HepG2 (cell line): Measurements from ENCODE around the gene ITCH. TPM values are rescaled to one million over a fixed set of nuclear protein-coding genes. Genes with fewer than 3 reads are reported as not detected.

Experiments used
- ATF2 ChIP-seq: sonication (generic); formaldehyde crosslinking; IDR thresholded peaks from 2 replicates; pipeline ENCODE4 v1.4.0; 2020; ENCODE audit warnings: missing genetic modification reagents
- BCL6 ChIP-seq: IDR thresholded peaks from 2 replicates; pipeline ENCODE4 v1.6.1; 2016; ENCODE audit warnings: missing genetic modification reagents, missing compliant biosample characterization
- HNF4A ChIP-seq: sonication (generic); formaldehyde crosslinking; IDR thresholded peaks from 2 replicates; pipeline ENCODE4 v1.4.0; 2020; ENCODE audit warnings: missing genetic modification reagents
- HNF4G ChIP-seq, 2 experiments: sonication (generic) in 1 of 2; formaldehyde crosslinking in 1 of 2; IDR thresholded peaks; 2 replicates each; pipeline versions ENCODE4 v1.4.0 to v1.6.1; 2011 to 2020; ENCODE audit warnings: borderline replicate concordance in 2 of 2, low read depth in 2 of 2, mild to moderate bottlenecking in 2 of 2, low read length in 1 of 2, missing genetic modification reagents in 1 of 2, moderate library complexity in 1 of 2
- HOMEZ ChIP-seq: IDR thresholded peaks from 2 replicates; pipeline ENCODE4 v1.6.1; 2016; ENCODE audit warnings: low read depth
- HOXA3 ChIP-seq: sonication (generic); formaldehyde crosslinking; IDR thresholded peaks from 2 replicates; pipeline ENCODE4 v1.5.0; 2020; ENCODE audit warnings: missing genetic modification reagents
- KAT2B ChIP-seq: fragments of 150-350 bp; IDR thresholded peaks from 2 replicates; pipeline ENCODE4 v1.6.1; 2014; ENCODE audit warnings: low read depth, low read length, borderline replicate concordance
- NCOR1 ChIP-seq: fragments of 200-600 bp; sonication (generic); IDR thresholded peaks from 2 replicates; pipeline ENCODE4 v1.7.0; 2017; ENCODE audit warnings: antibody characterized with exemption, low read length, borderline replicate concordance
- NRL ChIP-seq: sonication (generic); formaldehyde crosslinking; IDR thresholded peaks from 2 replicates; pipeline ENCODE4 v1.5.0; 2020; ENCODE audit warnings: missing genetic modification reagents, mild to moderate bottlenecking, moderate library complexity, borderline replicate concordance
- SAP130 ChIP-seq: IDR thresholded peaks from 2 replicates; pipeline ENCODE4 v1.6.1; 2016; ENCODE audit warnings: low read depth
- SOX13 ChIP-seq, 3 experiments: fragments of 450-650 bp in 1 of 3; sonication (generic) in 1 of 3; formaldehyde crosslinking in 1 of 3; IDR thresholded peaks in 2 of 3; conservative IDR thresholded peaks in 1 of 3; 2 replicates each; pipeline versions ENCODE4 v1.5.0 to v1.6.1; 2016 to 2020; ENCODE audit warnings: antibody characterized with exemption in 1 of 3, mild to moderate bottlenecking in 1 of 3, missing compliant biosample characterization in 1 of 3, missing genetic modification reagents in 1 of 3, moderate library complexity in 1 of 3
- ZMYM2 ChIP-seq: sonication (generic); formaldehyde crosslinking; IDR thresholded peaks from 2 replicates; pipeline ENCODE4 v1.8.0; 2022; ENCODE audit warnings: mild to moderate bottlenecking, missing genetic modification reagents
- ZMYM4 ChIP-seq: sonication (generic); formaldehyde crosslinking; IDR thresholded peaks from 2 replicates; pipeline ENCODE4 v1.8.1; 2023; ENCODE audit warnings: mild to moderate bottlenecking, missing genetic modification reagents
- ZNF10 ChIP-seq: sonication (generic); formaldehyde crosslinking; IDR thresholded peaks from 2 replicates; pipeline ENCODE4 v1.4.0; 2020; ENCODE audit warnings: mild to moderate bottlenecking, low read depth, missing genetic modification reagents, borderline replicate concordance
- ZNF556 ChIP-seq: sonication (generic); formaldehyde crosslinking; IDR thresholded peaks from 2 replicates; pipeline ENCODE4 v1.4.0; 2020; ENCODE audit warnings: mild to moderate bottlenecking, missing genetic modification reagents, borderline replicate concordance
- ZNF737 ChIP-seq: sonication (generic); formaldehyde crosslinking; IDR thresholded peaks from 2 replicates; pipeline ENCODE4 v1.5.0; 2020; ENCODE audit warnings: missing genetic modification reagents, mild to moderate bottlenecking, borderline replicate concordance
- ZNF816 ChIP-seq: sonication (generic); formaldehyde crosslinking; IDR thresholded peaks from 2 replicates; pipeline ENCODE4 v1.8.0; 2022; ENCODE audit warnings: missing genetic modification reagents, mild to moderate bottlenecking, borderline replicate concordance
- polyA plus RNA-seq, 8 experiments: library from polyadenylated mRNA; depleted of rRNA in 3 of 8; stranded (reverse) in 7 of 8; unstranded in 1 of 8; fragments of >200 nt; fragmentation: Illumina TruSeq in 4 of 8; extraction: Trizol in 4 of 8; gene quantifications; 2 replicates each; pipeline versions ENCODE4 v1.2.1 to v1.2.3, GENCODE V29; 2011 to 2016; ENCODE audit warnings: low read depth in 4 of 8, missing spikeins in 1 of 8, mixed read lengths in 1 of 8; ENCODE audit not compliant: insufficient read depth in 1 of 8
- total RNA-seq, 5 experiments: library from RNA; depleted of rRNA; stranded (reverse); fragments of >200 nt; fragmentation: Illumina TruSeq; extraction: Trizol; gene quantifications; 2 replicates each; pipeline ENCODE4 v1.2.3, GENCODE V29; 2016; ENCODE audit warnings: low read depth in 1 of 5
- TF ChIP-seq, protein P1 (sequence below): IDR thresholded peaks from 2 replicates; pipeline ENCODE4 v1.6.1; 2016

The ITCH gene
- total and polyA plus RNA-seq, 2 of the 13 experiments (the other 11 are each of a cell fraction or from before 2014, with no cell fraction given) = 20.5 to 112 TPM

GRCh38 chr20:34495307-34495706 is 132.2 kb downstream of the ITCH start (continued):
- TF ChIP-seq ZMYM2 (CRISPR knock-in tag) = 0 out of 2 replicates have a peak, but pooled peaks have one; percentile 41
- TF ChIP-seq ZNF556 (CRISPR knock-in tag) = no peak
- TF ChIP-seq ATF2 (CRISPR knock-in tag) = peak; percentile 33; the same call in 1 of the 2 replicates
- 0 out of 2 replicates have a peak, but pooled peaks have one; percentile 18 for TF ChIP-seq BCL6
- TF ChIP-seq, protein P1, sequence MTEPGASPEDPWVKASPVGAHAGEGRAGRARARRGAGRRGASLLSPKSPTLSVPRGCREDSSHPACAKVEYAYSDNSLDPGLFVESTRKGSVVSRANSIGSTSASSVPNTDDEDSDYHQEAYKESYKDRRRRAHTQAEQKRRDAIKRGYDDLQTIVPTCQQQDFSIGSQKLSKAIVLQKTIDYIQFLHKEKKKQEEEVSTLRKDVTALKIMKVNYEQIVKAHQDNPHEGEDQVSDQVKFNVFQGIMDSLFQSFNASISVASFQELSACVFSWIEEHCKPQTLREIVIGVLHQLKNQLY (CRISPR knock-in tag) = no peak
- no peak for TF ChIP-seq SOX13 (IDR thresholded peaks at IDR 0.05)
- TF ChIP-seq SOX13 (CRISPR knock-in tag; conservative IDR thresholded peaks at IDR 0.05 in 1 of 2, IDR thresholded peaks at IDR 0.05 in 1 of 2) = 0 out of 4 replicates have a peak, but pooled peaks of 1 of the 2 experiments have one; percentile 8
- TF ChIP-seq HNF4A (CRISPR knock-in tag) = peak; percentile 78
- no peak for TF ChIP-seq ZNF816
- TF ChIP-seq SAP130 (CRISPR knock-in tag) = peak; percentile 33; the same call in 1 of the 2 replicates
- TF ChIP-seq NCOR1 = peak; percentile 16; the same call in 1 of the 2 replicates
- peak; percentile 70 for TF ChIP-seq HNF4G (IDR thresholded peaks at IDR 0.05; ENCODE audit: borderline replicate concordance, low read depth, low read length)
- no peak for TF ChIP-seq HNF4G (CRISPR knock-in tag; IDR thresholded peaks at IDR 0.05; ENCODE audit: borderline replicate concordance, low read depth)
- TF ChIP-seq KAT2B = no peak
- no peak for TF ChIP-seq ZNF10 (CRISPR knock-in tag)
- TF ChIP-seq HOXA3 = peak; percentile 19; the same call in 1 of the 2 replicates
- peak; percentile 90; the same call in 1 of the 2 replicates for TF ChIP-seq HOMEZ (CRISPR knock-in tag)
- no peak for TF ChIP-seq NRL
- TF ChIP-seq ZMYM4 = peak; percentile 28; the same call in 1 of the 2 replicates
- TF ChIP-seq ZNF737 (CRISPR knock-in tag) = no peak
- TF ChIP-seq, all 625 proteins: peak for 17
